Lower lobe of right lung (tissue), 2 donors: ENCODE results near the gene UCK1. TPM values are rescaled to one million over a fixed set of nuclear protein-coding genes. Genes with fewer than 3 reads are reported as not detected.
A peak's percentile ranks its signal among the peaks of the same experiment; 100 is the strongest.

Experiments used
- ATAC-seq, 2 donors: fragments of 200-7000 bp; cut with Tn5 transposase; one replicate each; pipeline ENCODE4 v1.9.1; 2020 to 2022; ENCODE audit warnings: mild to moderate bottlenecking in 2 of 2, moderate library complexity in 2 of 2
- DNase-seq: peaks from one replicate; pipeline ENCODE4 v3.0.0-alpha.2; 2020
- H3K27ac ChIP-seq: fragments of 200-600 bp; one replicate; pipeline ENCODE4 v1.8.0; 2022
- H3K27me3 ChIP-seq: fragments of 200-600 bp; one replicate; pipeline ENCODE4 v1.8.0; 2022; ENCODE audit warnings: low read depth
- H3K36me3 ChIP-seq: fragments of 200-600 bp; one replicate; pipeline ENCODE4 v1.8.0; 2022; ENCODE audit warnings: mild to moderate bottlenecking
- H3K4me1 ChIP-seq: fragments of 200-600 bp; one replicate; pipeline ENCODE4 v1.8.0; 2022
- H3K4me3 ChIP-seq: fragments of 200-600 bp; one replicate; pipeline ENCODE4 v1.8.0; 2022; ENCODE audit warnings: mild to moderate bottlenecking
- H3K9me3 ChIP-seq: fragments of 200-600 bp; one replicate; pipeline ENCODE4 v1.8.0; 2022
- CTCF ChIP-seq: fragments of 200-600 bp; IDR thresholded peaks from one replicate; pipeline ENCODE4 v1.8.0; 2022; ENCODE audit warnings: antibody characterized with exemption, mild to moderate bottlenecking
- intact Hi-C: fragments of 100-400 bp; cut with DNase I; formaldehyde crosslinking; loops from one replicate; pipeline ENCODE4 v1.11.0; 2022
- long read RNA-seq: library from polyadenylated mRNA; unstranded; transcript quantifications from one replicate; pipeline ENCODE4 v2.0.0, GENCODE V29; 2021
- total RNA-seq: library from RNA; stranded (reverse); fragmentation: NEBNext Ultra II Directional; extraction: Animal tissue kit (Norgen Biotek cat#: 25700); gene quantifications from one replicate; pipeline ENCODE4 v1.2.1, GENCODE V29; 2021
- donor health status: DM: no; HTN: yes; CAD: no; lungs with severe emphysema.

UCK1 gene
- total RNA-seq, result 25.9 TPM
- long read RNA-seq, transcript UCK1-204 (7 exons, 2,167 nt), result major isoform, 65 of 82 reads
- long read RNA-seq, partial matches to known transcripts, result 4 of 82 reads
- long read RNA-seq, other reads (novel, unspliced or antisense), result 8 of 82 reads

DNA sequence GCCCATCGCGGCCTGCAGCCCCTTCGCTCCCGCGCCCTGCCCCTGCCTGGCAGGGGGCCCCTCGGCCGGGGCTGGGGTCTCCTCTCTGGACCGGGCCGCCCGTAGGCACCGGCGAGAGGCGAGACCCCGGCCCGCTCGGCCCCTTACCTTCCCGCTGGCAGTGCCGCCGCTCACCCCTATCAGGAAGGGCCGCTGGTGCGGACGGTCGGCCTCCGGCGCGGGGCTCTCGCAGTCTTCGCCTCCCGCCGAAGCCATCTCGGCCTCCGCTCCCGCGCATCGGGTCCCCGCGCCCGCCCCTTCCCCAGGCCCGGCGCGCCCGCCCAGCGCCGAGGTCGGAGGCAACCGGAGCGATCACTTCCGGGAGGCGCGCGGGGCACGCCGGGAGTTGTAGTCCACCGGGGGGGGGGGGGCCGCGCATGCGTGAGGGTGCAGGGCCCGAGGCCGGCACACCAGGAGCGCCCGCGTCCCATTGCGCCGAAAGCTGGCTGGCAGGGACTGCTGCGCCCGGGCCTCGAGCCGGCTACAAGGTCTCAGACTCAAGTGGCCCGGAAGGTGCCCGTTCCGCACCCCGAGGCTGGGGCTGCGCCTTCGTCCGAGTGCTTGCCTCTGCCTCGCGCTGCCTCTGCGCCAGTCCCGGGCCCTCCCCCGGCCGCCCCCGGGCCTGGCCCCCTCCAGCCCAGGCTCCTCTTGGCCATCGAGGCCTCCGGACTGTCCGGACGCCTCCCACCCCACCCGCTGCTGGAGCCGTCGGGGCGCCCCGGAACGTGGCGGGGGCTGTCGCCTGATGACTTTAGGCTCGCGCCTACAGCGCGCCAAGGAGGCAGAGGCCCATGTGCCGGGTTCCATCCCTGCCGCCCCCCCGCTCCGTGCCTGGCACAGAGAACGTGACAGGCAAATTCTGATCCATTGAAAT is at the start of gene UCK1:
Gene UCK1 (minus strand): TSS at position 344 of the 913 bp plus-strand sequence. CDS start 89 bp downstream, at position 255.
- Histone ChIP-seq H3K9me3 (no peaks in the 10 kb centered on the region), H3K27me3 (no peaks in the 10 kb centered on the region), H3K4me3 (peak within 1 kb of the TSS; percentile 78), H3K36me3 (peaks cover 38% of the 10 kb centered on the region), H3K27ac (peak within 1 kb of the TSS; percentile 86), H3K4me1 (peaks cover 16% of the 10 kb centered on the region)
- no peak for TF ChIP-seq CTCF
- intact Hi-C loops, result no loop called here
- ATAC-seq (peak; percentile 98 to 99), DNase-seq (peak; percentile 86)

DNA sequence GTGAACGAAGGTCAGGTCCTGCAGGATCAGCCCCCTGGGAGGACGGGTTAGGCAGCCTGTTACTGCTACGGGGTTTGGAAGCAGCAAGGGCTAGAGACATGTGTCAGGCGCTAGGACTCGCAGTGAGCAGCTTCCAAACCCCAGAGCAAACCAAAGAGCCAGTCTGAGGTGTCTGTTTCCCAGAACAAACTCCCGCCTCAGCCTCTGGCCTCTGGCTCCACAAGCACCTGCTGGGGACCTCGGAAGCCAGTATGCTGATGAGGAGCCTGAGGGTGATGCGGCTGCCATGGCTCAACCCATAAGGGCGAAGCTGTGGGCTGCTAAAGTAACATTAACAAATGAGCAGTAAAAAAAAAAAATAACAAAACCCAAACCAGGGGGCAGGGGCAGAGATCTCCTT is 49.3 kb upstream of the UCK1 start:
- H3K27ac ChIP-seq, result no peak overlapping the region
- DNase-seq (no peak), ATAC-seq (no peak)
- TF ChIP-seq CTCF, result no peak
- no peak overlapping the region for H3K4me3 ChIP-seq
- peaks cover 11% of the 10 kb centered on the region for H3K4me1 ChIP-seq
- no peaks in the 10 kb centered on the region for H3K9me3 ChIP-seq
- no peaks in the 10 kb centered on the region for H3K27me3 ChIP-seq
- H3K36me3 ChIP-seq, result peaks cover 100% of the 10 kb centered on the region
- intact Hi-C loops, result no loop called here

GRCh38 chr9:131579789-131580211 is 48.7 kb upstream of the UCK1 start:
- intact Hi-C loops, result no loop called here

GRCh38 chr9:131578731-131579504 is 47.9 kb upstream of the UCK1 start:
- TF ChIP-seq CTCF, result no peak
- H3K27ac ChIP-seq, result peak overlapping the region; percentile 46
- intact Hi-C loops, result no loop called here
- no peaks in the 10 kb centered on the region for H3K9me3 ChIP-seq
- H3K27me3 ChIP-seq, result no peaks in the 10 kb centered on the region
- H3K4me3 ChIP-seq, result no peak overlapping the region
- ATAC-seq (peak; percentile 7 to 18), DNase-seq (no peak)
- no peaks in the 10 kb centered on the region for H3K4me1 ChIP-seq
- peaks cover 96% of the 10 kb centered on the region for H3K36me3 ChIP-seq

More at GRCh38 chr9:131579789-131580211, 48.7 kb upstream of the UCK1 start:
- peak in 1 of 2 donors; percentile 2 for ATAC-seq
- no peak for DNase-seq
- H3K4me3 ChIP-seq, result no peak overlapping the region
- H3K36me3 ChIP-seq, result peaks cover 100% of the 10 kb centered on the region
- H3K4me1 ChIP-seq, result peaks cover 5% of the 10 kb centered on the region
- no peaks in the 10 kb centered on the region for H3K27me3 ChIP-seq
- H3K27ac ChIP-seq, result no peak overlapping the region
- no peak for TF ChIP-seq CTCF
- H3K9me3 ChIP-seq, result no peaks in the 10 kb centered on the region

DNA sequence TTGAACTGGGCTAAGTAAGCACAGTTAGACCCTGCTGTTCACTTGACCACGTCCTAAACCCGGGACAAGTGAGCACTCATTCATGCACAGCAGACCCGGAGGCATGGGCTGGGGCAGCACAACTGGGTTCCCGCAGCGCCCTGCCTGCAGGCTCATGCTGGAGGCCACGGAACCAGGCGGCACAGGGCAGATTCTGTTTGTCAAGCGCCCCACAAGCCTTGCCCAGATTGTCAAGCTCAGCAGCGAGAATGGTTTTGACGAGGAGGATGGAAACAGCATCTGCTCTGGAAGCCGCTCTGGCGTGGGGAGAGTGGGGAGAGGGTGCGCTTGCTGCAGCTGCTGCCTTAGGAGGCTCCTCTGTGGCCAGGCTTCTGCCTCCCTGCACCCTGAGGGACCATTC is 47.0 kb upstream of the UCK1 start:
- no peak for TF ChIP-seq CTCF
- ATAC-seq (no peak), DNase-seq (no peak)
- peaks cover 91% of the 10 kb centered on the region for H3K36me3 ChIP-seq
- H3K27me3 ChIP-seq, result no peaks in the 10 kb centered on the region
- H3K27ac ChIP-seq, result no peak overlapping the region
- H3K9me3 ChIP-seq, result no peaks in the 10 kb centered on the region
- H3K4me1 ChIP-seq, result no peaks in the 10 kb centered on the region
- H3K4me3 ChIP-seq, result no peak overlapping the region
- intact Hi-C loops, result no loop called here
